PFSK-1 (cell line): ENCODE data around the gene SAMM50.

Source experiments
- POLR2AphosphoS5 ChIP-seq: IDR thresholded peaks from 2 replicates; pipeline ENCODE4 v1.6.1; 2012; ENCODE audit warnings: low read depth, mild to moderate bottlenecking, control low read depth, low read length, moderate library complexity
- SIN3A ChIP-seq: IDR thresholded peaks from 2 replicates; pipeline ENCODE4 v1.6.1; 2012; ENCODE audit warnings: mild to moderate bottlenecking, low read length, moderate library complexity, borderline replicate concordance; ENCODE audit not compliant: insufficient read depth
- TAF1 ChIP-seq: IDR thresholded peaks from 2 replicates; pipeline ENCODE4 v1.6.1; 2012; ENCODE audit warnings: low read length, control low read depth, borderline replicate concordance; ENCODE audit not compliant: insufficient read depth
- TF ChIP-seq, protein P1 (sequence below), 2 experiments: IDR thresholded peaks; 2 replicates each; pipeline versions ENCODE4 v1.6.1 to v1.8.0; 2011 to 2012; ENCODE audit warnings: low read depth in 2 of 2, low read length in 2 of 2, control low read depth in 1 of 2, inconsistent platforms in 1 of 2, mild to moderate bottlenecking in 1 of 2, moderate library complexity in 1 of 2; ENCODE audit not compliant: insufficient read depth in 1 of 2

DNA sequence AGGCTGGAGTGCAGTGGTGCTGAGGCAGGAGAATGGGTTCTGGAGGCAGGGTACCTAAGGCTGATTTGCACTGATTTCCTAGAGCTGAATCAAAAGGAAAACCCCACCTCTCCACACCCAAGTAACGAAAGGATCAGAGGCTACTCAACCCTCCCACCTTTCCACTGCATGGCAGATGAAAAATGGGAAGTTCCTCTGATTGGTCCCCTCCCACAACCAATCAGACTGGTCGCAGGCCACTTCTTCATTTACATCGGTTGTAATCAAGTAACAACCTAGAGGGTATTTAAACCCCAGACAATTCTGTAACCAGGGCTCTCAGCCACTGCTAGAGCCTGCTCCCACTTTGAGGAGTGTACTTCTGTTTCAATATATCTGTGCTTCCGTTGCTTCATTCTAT lies 50.3 kb downstream of the SAMM50 start:
- TF ChIP-seq SIN3A (no peak), POLR2AphosphoS5 (no peak), TAF1 (no peak)
- TF ChIP-seq, protein P1, sequence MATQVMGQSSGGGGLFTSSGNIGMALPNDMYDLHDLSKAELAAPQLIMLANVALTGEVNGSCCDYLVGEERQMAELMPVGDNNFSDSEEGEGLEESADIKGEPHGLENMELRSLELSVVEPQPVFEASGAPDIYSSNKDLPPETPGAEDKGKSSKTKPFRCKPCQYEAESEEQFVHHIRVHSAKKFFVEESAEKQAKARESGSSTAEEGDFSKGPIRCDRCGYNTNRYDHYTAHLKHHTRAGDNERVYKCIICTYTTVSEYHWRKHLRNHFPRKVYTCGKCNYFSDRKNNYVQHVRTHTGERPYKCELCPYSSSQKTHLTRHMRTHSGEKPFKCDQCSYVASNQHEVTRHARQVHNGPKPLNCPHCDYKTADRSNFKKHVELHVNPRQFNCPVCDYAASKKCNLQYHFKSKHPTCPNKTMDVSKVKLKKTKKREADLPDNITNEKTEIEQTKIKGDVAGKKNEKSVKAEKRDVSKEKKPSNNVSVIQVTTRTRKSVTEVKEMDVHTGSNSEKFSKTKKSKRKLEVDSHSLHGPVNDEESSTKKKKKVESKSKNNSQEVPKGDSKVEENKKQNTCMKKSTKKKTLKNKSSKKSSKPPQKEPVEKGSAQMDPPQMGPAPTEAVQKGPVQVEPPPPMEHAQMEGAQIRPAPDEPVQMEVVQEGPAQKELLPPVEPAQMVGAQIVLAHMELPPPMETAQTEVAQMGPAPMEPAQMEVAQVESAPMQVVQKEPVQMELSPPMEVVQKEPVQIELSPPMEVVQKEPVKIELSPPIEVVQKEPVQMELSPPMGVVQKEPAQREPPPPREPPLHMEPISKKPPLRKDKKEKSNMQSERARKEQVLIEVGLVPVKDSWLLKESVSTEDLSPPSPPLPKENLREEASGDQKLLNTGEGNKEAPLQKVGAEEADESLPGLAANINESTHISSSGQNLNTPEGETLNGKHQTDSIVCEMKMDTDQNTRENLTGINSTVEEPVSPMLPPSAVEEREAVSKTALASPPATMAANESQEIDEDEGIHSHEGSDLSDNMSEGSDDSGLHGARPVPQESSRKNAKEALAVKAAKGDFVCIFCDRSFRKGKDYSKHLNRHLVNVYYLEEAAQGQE (IDR thresholded peaks at IDR 0.05; ENCODE audit: insufficient read depth in 1 of 2, low read depth in 2 of 2, low read length in 2 of 2): no peak
